OCI-LY3 (cell line): ENCODE measurements around the gene GPR137B.

ENCODE experiments used
- H2AFZ ChIP-seq: fragments of 200-600, 300-600 bp; shearing (Covaris generic); 2 replicates; pipeline ENCODE4 v1.6.0; 2014; ENCODE audit warnings: antibody characterized with exemption, low read depth, low read length
- H3K27ac ChIP-seq: fragments of 200-600, 300-600 bp; sonication (generic); 2 replicates; pipeline ENCODE4 v1.5.1; 2014; ENCODE audit warnings: mild to moderate bottlenecking, low read length, moderate library complexity, mixed read lengths
- H3K27me3 ChIP-seq: fragments of 200-600, 300-600 bp; sonication (generic); 2 replicates; pipeline ENCODE4 v1.6.1; 2014; ENCODE audit warnings: low read depth, low read length, mixed read lengths
- H3K36me3 ChIP-seq: fragments of 200-600, 300-600 bp; sonication (generic); replicated peaks from 2 replicates; pipeline ENCODE3; 2014; ENCODE audit warnings: low read depth, low read length, mixed read lengths
- H3K4me1 ChIP-seq: fragments of 300-600, 200-600 bp; sonication (generic); 2 replicates; pipeline ENCODE4 v1.6.1; 2014; ENCODE audit warnings: low read length, mixed read lengths
- H3K4me2 ChIP-seq: fragments of 200-600, 300-600 bp; sonication (generic); 2 replicates; pipeline ENCODE4 v1.6.1; 2014; ENCODE audit warnings: low read length, mixed read lengths
- H3K4me3 ChIP-seq: fragments of 300-600, 200-600 bp; sonication (generic); 2 replicates; pipeline ENCODE4 v1.5.1; 2014; ENCODE audit warnings: antibody characterized with exemption, mild to moderate bottlenecking, low read length, moderate library complexity
- H3K79me2 ChIP-seq: fragments of 300-600, 200-600 bp; shearing (Covaris generic); 2 replicates; pipeline ENCODE4 v1.6.1; 2014; ENCODE audit warnings: mild to moderate bottlenecking, low read length, mixed read lengths
- H3K9ac ChIP-seq: fragments of 300-600, 200-600 bp; shearing (Covaris generic); 2 replicates; pipeline ENCODE4 v1.6.0; 2014; ENCODE audit warnings: mild to moderate bottlenecking, low read length, moderate library complexity
- H3K9me3 ChIP-seq: fragments of 200-600, 300-600 bp; shearing (Covaris generic); 2 replicates; pipeline ENCODE4 v1.6.1; 2014; ENCODE audit warnings: low read length, mixed read lengths; ENCODE audit not compliant: insufficient read depth
- H4K20me1 ChIP-seq: fragments of 200-600, 300-600 bp; sonication (generic); 2 replicates; pipeline ENCODE4 v1.6.1; 2016; ENCODE audit warnings: low read length, mixed read lengths; ENCODE audit not compliant: insufficient read depth
- CTCF ChIP-seq: fragments of 200-600, 300-600 bp; sonication (generic); IDR thresholded peaks from 2 replicates; pipeline ENCODE4 v1.5.1; 2014; ENCODE audit warnings: antibody characterized with exemption, low read length, low read depth
- EZH2phosphoT487 ChIP-seq: fragments of 200-600 bp; shearing (Covaris generic); IDR thresholded peaks from 2 replicates; pipeline ENCODE4 v1.6.1; 2018; ENCODE audit warnings: antibody characterized with exemption, mixed run types, low read depth

The GPR137B gene

GRCh38 chr1:236102611-236103010, 39.7 kb upstream of the GPR137B start:
- peak overlapping the region; percentile 29; the same call in 1 of the 2 replicates for H3K4me2 ChIP-seq
- no peak overlapping the region for H3K27ac ChIP-seq

GRCh38 chr1:236103059-236103458, 39.3 kb upstream of the GPR137B start:
- Histone ChIP-seq H2AFZ (no peak overlapping the region), H3K4me3 (no peak overlapping the region)

More at GRCh38 chr1:236102611-236103010, 39.7 kb upstream of the GPR137B start:
- Histone ChIP-seq H2AFZ (no peak overlapping the region), H3K4me1 (peaks cover 23% of the 10 kb centered on the region), H3K27me3 (peaks cover 16% of the 10 kb centered on the region; the same call in 1 of the 2 replicates), H3K36me3 (peaks cover 2% of the 10 kb centered on the region), H3K79me2 (no peaks in the 10 kb centered on the region), H3K9me3 (no peaks in the 10 kb centered on the region), H3K4me3 (no peak overlapping the region), H4K20me1 (no peaks in the 10 kb centered on the region), H3K9ac (no peak overlapping the region)
- TF ChIP-seq EZH2phosphoT487: no peak
- no peak for TF ChIP-seq CTCF

GRCh38 chr1:236103646-236104218, 38.6 kb upstream of the GPR137B start:
- Histone ChIP-seq H3K27ac (no peak overlapping the region), H3K36me3 (no peaks in the 10 kb centered on the region), H3K79me2 (no peaks in the 10 kb centered on the region), H3K9me3 (no peaks in the 10 kb centered on the region), H3K9ac (no peak overlapping the region), H3K27me3 (peaks cover 16% of the 10 kb centered on the region; the same call in 1 of the 2 replicates), H3K4me3 (no peak overlapping the region), H3K4me2 (peak overlapping the region; percentile 64), H4K20me1 (no peaks in the 10 kb centered on the region), H3K4me1 (peaks cover 20% of the 10 kb centered on the region), H2AFZ (no peak overlapping the region; the same call in 1 of the 2 replicates)
- TF ChIP-seq EZH2phosphoT487: no peak
- peak; percentile 89 for TF ChIP-seq CTCF

More at GRCh38 chr1:236103059-236103458, 39.3 kb upstream of the GPR137B start:
- no peak overlapping the region for H3K9ac ChIP-seq
- H3K4me1 ChIP-seq: peaks cover 20% of the 10 kb centered on the region
- no peaks in the 10 kb centered on the region for H3K9me3 ChIP-seq
- no peaks in the 10 kb centered on the region for H4K20me1 ChIP-seq
- H3K27me3 ChIP-seq: peaks cover 17% of the 10 kb centered on the region; the same call in 1 of the 2 replicates
- no peaks in the 10 kb centered on the region for H3K36me3 ChIP-seq
- peak overlapping the region; percentile 29 for H3K4me2 ChIP-seq
- TF ChIP-seq EZH2phosphoT487 (no peak), CTCF (no peak)
- H3K27ac ChIP-seq: no peak overlapping the region
- no peaks in the 10 kb centered on the region for H3K79me2 ChIP-seq

GRCh38 chr1:236107121-236107907, 35.0 kb upstream of the GPR137B start:
- H4K20me1 ChIP-seq: no peaks in the 10 kb centered on the region
- peaks cover 22% of the 10 kb centered on the region for H3K4me1 ChIP-seq
- peaks cover 8% of the 10 kb centered on the region; the same call in 1 of the 2 replicates for H3K27me3 ChIP-seq
- no peak overlapping the region for H2AFZ ChIP-seq
- H3K36me3 ChIP-seq: no peaks in the 10 kb centered on the region
- TF ChIP-seq CTCF (no peak), EZH2phosphoT487 (no peak)
- H3K9me3 ChIP-seq: no peaks in the 10 kb centered on the region
- H3K79me2 ChIP-seq: no peaks in the 10 kb centered on the region
- H3K4me3 ChIP-seq: peak overlapping the region; percentile 72; the same call in 1 of the 2 replicates
- H3K9ac ChIP-seq: no peak overlapping the region
- H3K4me2 ChIP-seq: peak overlapping the region; percentile 79
- no peak overlapping the region for H3K27ac ChIP-seq
